Measurements from ENCODE around the gene TBC1D2B. TPM values are rescaled to one million over a fixed set of nuclear protein-coding genes. Genes with fewer than 3 reads are reported as not detected.

The TBC1D2B gene
- total RNA-seq, 1 experiment from 2014 or later, result 50.0 TPM

- no peaks in the 10 kb centered on the region for H3K36me3 Mint-ChIP-seq (ENCODE audit: insufficient read depth, unreplicated experiment)
- no peak overlapping the region for H3K4me3 Mint-ChIP-seq (ENCODE audit: low read depth, unreplicated experiment)
- intact Hi-C loops (cut with micrococcal nuclease; ENCODE audit: unreplicated experiment), result no loop called here
- H3K4me1 Mint-ChIP-seq (ENCODE audit: low read depth, unreplicated experiment), result peaks cover 9% of the 10 kb centered on the region
- no peaks in the 10 kb centered on the region for H3K9me3 Mint-ChIP-seq (ENCODE audit: low read depth, unreplicated experiment)
- CTCF ChIA-PET, result interaction anchor here (0.6 to 1.0 kb wide), 2 partner anchors 138 to 198 kb away, joined by 3 read pairs; partner anchors contain the start of gene SKIC8
- no peak for TF ChIP-seq CTCF (IDR thresholded peaks at IDR 0.05; ENCODE audit: unreplicated experiment)
- BruUV-seq (replicated peaks), result no TSS peak
- no peak for DNase-seq
- no peaks in the 10 kb centered on the region for H3K27me3 Mint-ChIP-seq (ENCODE audit: unreplicated experiment)
- no peak overlapping the region for H3K27ac Mint-ChIP-seq (ENCODE audit: unreplicated experiment)
Observed at GRCh38 chr15:78101423-78102105, 24.1 kb upstream of the TBC1D2B start.

- TF ChIP-seq CTCF (IDR thresholded peaks at IDR 0.05; ENCODE audit: unreplicated experiment), result no peak
- Mint-ChIP-seq H3K9me3 (ENCODE audit: low read depth, unreplicated experiment) (no peaks in the 10 kb centered on the region), H3K27me3 (ENCODE audit: unreplicated experiment) (no peaks in the 10 kb centered on the region), H3K4me3 (ENCODE audit: low read depth, unreplicated experiment) (no peak overlapping the region), H3K4me1 (ENCODE audit: low read depth, unreplicated experiment) (peaks cover 4% of the 10 kb centered on the region), H3K27ac (ENCODE audit: unreplicated experiment) (no peak overlapping the region), H3K36me3 (ENCODE audit: insufficient read depth, unreplicated experiment) (no peaks in the 10 kb centered on the region)
- intact Hi-C loops (cut with micrococcal nuclease; ENCODE audit: unreplicated experiment), result no loop called here
- BruUV-seq (replicated peaks), result no TSS peak
- CTCF ChIA-PET, result interaction anchor here (0.6 to 1.0 kb wide), 3 partner anchors 30 to 199 kb away, joined by 3 to 5 read pairs (median 3); partner anchors contain the start of genes CIB2 and SKIC8
- no peak for DNase-seq
Observed at GRCh38 chr15:78100886-78101285, 23.4 kb upstream of the TBC1D2B start.

- no TSS peak for BruUV-seq (replicated peaks)
- H3K27ac Mint-ChIP-seq (ENCODE audit: unreplicated experiment), result no peak overlapping the region
- intact Hi-C loops (cut with micrococcal nuclease; ENCODE audit: unreplicated experiment), result no loop called here
- no peaks in the 10 kb centered on the region for H3K4me1 Mint-ChIP-seq (ENCODE audit: low read depth, unreplicated experiment)
- no peaks in the 10 kb centered on the region for H3K27me3 Mint-ChIP-seq (ENCODE audit: unreplicated experiment)
- no peak for DNase-seq
- no peaks in the 10 kb centered on the region for H3K9me3 Mint-ChIP-seq (ENCODE audit: low read depth, unreplicated experiment)
- H3K4me3 Mint-ChIP-seq (ENCODE audit: low read depth, unreplicated experiment), result no peak overlapping the region
- no peaks in the 10 kb centered on the region for H3K36me3 Mint-ChIP-seq (ENCODE audit: insufficient read depth, unreplicated experiment)
- CTCF ChIA-PET, result interaction anchor here (1.3 kb wide), 1 partner anchor 10 kb away, joined by 3 read pairs; no protein-coding TSS in a partner anchor
- TF ChIP-seq CTCF (IDR thresholded peaks at IDR 0.05; ENCODE audit: unreplicated experiment), result no peak
Observed at GRCh38 chr15:78098131-78098755, 20.7 kb upstream of the TBC1D2B start.

- no peak for TF ChIP-seq CTCF (IDR thresholded peaks at IDR 0.05; ENCODE audit: unreplicated experiment)
- Mint-ChIP-seq H3K4me1 (ENCODE audit: low read depth, unreplicated experiment) (no peaks in the 10 kb centered on the region), H3K4me3 (ENCODE audit: low read depth, unreplicated experiment) (no peak overlapping the region), H3K27me3 (ENCODE audit: unreplicated experiment) (no peaks in the 10 kb centered on the region), H3K9me3 (ENCODE audit: low read depth, unreplicated experiment) (no peaks in the 10 kb centered on the region), H3K27ac (ENCODE audit: unreplicated experiment) (no peak overlapping the region), H3K36me3 (ENCODE audit: insufficient read depth, unreplicated experiment) (no peaks in the 10 kb centered on the region)
- BruUV-seq (replicated peaks), result no TSS peak
- DNase-seq, result no peak
- intact Hi-C loops (cut with micrococcal nuclease; ENCODE audit: unreplicated experiment), result no loop called here
- CTCF ChIA-PET, result interaction anchor here (1.3 kb wide), 1 partner anchor 11 kb away, joined by 3 read pairs; no protein-coding TSS in a partner anchor
Observed at GRCh38 chr15:78097667-78098066, 20.2 kb upstream of the TBC1D2B start.
